ENCODE results near the gene SLCO1C1.
"Not testable (repeated sequence)": the region's sequence is repeated elsewhere in the genome, so short reads cannot be mapped to it uniquely, and the experiment has no call there.

The SLCO1C1 gene, protein sequence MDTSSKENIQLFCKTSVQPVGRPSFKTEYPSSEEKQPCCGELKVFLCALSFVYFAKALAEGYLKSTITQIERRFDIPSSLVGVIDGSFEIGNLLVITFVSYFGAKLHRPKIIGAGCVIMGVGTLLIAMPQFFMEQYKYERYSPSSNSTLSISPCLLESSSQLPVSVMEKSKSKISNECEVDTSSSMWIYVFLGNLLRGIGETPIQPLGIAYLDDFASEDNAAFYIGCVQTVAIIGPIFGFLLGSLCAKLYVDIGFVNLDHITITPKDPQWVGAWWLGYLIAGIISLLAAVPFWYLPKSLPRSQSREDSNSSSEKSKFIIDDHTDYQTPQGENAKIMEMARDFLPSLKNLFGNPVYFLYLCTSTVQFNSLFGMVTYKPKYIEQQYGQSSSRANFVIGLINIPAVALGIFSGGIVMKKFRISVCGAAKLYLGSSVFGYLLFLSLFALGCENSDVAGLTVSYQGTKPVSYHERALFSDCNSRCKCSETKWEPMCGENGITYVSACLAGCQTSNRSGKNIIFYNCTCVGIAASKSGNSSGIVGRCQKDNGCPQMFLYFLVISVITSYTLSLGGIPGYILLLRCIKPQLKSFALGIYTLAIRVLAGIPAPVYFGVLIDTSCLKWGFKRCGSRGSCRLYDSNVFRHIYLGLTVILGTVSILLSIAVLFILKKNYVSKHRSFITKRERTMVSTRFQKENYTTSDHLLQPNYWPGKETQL

DNA sequence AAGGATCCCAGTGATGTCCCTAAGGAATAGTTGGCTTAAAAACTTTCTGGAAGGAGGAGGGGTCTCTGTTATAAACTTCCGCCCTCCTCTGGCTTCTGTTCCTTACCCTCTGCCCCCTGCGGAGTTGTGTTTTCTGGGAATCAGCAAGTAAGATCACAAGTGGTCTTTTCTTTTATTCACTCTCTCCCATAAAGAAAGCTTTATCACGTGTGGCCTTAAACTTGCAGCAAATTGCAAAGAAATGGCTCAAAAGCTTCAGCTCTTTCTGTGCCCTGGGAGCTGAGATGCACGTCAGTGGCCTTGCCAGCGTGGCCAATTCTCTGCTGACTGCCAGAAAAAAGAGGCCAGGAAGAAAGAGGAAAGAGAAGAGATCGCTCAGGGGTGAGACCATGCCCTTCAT, at the start of gene SLCO1C1:
Gene SLCO1C1 (plus strand): TSS at position 101 of the 400 bp plus-strand sequence. CDS start 4,245 bp downstream, outside the sequence.
- DNase-seq = no peak

DNA sequence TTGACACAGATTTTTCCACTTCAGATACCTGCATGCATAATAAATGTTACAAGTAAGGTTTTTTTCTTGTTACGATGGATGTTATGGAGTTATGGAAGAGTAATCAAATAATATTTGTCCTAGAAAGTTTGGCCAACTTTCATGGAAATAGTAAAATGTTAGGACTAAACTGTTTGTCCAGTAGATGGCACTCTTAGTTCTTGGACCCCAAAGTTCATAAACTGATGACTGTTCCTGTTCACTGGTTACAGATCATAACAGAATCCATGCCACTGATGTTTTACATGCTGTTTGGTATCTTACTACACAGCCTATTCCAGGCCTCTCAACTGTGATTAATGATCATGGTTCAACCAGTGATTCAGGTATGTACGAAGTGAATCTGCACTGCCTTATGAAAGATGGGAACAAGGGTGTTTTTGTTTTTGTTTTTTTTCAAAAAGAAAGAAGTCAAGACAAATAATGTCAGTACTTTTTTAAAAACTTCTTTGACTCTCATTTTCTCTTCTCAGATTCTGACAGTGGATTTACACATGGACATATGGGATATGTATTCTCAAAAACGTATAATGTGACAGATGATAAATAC, 48.8 kb upstream of the SLCO1C1 start:
- no peak for DNase-seq

DNA sequence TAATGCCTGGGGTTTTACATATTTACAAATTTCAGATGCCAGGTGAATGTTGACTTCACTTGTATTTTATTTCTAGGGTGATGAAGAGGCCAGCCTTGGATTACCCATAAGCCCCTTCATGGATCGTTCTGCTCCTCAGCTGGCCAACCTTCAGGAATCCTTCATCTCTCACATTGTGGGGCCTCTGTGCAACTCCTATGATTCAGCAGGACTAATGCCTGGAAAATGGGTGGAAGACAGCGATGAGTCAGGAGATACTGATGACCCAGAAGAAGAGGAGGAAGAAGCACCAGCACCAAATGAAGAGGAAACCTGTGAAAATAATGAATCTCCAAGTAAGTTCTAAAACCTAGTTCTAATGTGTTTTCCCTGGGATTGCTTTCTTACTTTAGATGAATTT, 41.3 kb upstream of the SLCO1C1 start:
- no peak for DNase-seq

DNA sequence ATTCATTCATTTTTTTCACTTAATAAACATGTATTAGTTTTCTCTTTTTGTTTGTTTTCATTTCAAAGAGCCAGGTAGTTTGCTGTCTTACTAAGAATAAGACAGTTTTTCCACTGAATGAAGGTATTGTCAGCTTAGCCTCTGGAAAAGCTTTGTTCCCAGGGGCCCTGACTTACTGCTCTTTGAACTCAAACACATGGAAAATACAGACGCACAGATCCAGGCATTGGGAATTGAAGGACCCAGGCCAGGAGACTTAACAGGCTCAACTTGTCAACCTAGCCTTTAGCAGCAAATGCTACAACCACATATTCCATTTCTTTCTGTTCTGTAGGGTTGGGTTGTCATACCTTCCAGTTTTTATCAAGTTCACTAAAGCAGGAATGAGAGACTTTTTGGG, 38.5 kb upstream of the SLCO1C1 start:
- DNase-seq = no peak

DNA sequence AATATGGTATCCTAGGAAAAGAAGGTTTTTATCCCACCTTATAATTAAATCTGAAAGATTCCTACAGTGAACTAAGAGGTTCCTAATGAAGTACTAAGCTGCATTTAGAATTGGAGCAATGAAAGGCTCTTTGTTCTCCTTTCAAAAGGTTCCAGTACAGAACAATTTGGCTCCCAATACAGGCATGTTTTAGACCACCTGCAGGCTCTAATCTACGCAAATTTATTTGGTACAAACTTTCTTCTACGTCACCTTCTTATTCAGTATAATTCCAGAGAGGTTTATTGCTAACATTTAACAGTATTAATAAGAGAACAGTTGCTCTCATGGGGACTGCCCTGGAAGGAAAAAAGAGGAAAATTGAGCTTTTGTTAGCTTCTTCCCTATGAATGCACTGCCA, 37.6 kb upstream of the SLCO1C1 start:
- no peak for DNase-seq

DNA sequence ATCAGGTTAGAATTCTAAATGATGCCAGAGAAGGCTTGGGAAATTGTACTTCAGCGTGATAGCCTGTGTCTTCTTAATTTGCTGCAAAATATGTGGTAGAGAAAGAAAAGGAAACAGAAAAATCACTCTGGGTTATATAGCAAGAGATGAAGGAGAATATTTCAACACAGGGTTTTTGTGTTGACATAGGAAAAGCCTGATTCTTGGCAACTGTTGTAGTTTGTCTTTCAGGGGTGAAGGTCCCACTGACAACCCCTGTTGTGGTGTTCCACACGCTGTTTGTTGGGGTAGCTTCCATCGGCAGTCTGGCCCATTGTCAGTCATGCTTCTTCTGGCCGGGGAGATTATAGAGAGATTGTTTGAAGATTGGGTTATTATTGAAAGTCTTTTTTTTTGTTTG, 13.8 kb upstream of the SLCO1C1 start:
- DNase-seq = no peak

DNA sequence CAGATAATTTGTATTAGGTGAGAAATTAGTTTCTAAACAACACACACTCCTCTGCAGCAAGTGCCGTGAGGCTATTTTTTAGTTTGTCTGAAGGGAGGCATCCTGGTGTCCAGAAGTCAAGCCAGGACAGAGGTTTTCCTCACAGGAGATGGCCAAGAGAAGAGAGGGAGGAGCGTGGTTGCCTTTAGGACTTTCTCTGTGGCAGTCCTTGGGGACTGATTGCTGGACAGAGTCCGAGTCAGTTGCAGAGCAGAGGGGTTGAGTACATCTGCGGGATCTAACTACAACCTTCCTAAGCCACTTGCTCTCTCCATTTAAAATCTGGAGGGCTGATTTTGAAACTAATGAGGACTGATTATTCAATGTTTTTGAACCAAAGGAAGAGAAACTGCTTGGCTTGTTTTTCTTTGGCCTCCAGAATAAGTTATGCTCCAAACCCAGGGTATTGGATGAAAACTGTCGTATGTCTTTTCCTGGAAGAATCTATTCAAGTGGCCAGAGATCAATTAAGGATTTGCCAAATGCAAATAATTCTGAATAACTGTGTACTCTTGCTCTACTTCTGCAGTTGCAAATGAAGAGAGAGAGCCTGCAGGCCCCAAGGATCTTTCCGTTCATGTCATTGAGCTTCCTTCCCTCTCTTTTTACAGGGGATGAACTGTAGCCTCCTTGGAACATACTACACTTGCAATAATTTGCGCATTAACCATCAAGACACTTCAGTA, 1.2 kb downstream of the SLCO1C1 start:
- DNase-seq = no peak

DNA sequence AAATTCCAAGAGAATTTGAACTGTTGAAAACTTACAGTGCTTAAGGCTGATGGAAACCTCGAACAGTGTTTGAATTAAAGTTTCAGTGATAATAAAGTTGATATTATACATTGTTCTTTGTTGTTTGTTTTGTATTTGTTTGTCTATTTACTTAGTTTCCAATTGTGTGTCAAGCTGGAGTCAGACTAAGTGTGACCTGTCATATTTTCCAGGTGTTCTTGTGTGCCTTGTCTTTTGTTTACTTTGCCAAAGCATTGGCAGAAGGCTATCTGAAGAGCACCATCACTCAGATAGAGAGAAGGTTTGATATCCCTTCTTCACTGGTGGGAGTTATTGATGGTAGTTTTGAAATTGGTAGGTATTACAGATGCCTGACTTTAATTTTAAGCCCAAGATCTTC, 6.0 kb downstream of the SLCO1C1 start:
- no peak for DNase-seq

DNA sequence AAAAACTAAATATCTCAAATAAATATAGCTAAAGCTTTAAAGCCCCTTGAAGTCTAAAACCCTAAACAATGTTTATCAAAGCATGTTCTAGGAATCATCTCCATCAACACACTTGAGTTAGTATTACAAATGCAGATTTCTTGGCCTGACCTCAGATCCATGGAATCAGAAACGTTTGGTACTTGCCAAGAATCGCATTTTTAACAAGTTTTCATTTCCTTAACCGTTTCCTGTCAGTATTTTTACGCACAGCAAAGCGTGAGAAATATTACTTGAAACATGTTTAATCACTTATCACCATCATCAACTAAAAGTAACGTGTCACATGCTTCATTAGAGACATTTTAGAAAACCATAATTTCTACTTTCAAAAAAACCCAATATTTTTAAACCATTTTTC, 9.7 kb downstream of the SLCO1C1 start:
- DNase-seq = no peak

DNA sequence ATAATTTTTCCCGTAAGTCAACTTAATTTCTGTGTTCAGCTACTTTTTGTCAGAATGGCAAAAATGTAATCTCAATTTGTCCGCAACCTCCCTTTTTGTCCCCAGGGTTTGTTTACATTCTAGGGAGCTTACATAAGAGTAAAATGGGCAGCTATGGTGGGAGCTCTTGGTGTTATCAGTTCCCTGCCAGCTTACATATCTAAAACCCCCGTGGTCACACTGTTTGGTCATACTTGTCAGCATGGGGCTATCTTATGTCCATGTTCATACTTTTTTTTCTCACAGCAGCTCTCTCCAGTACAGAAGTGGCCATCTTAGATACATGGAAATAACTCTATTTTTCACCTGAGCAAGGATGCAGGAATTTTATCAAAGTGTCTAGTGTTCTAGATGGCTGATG, 16.7 kb downstream of the SLCO1C1 start:
- no peak for DNase-seq

DNA sequence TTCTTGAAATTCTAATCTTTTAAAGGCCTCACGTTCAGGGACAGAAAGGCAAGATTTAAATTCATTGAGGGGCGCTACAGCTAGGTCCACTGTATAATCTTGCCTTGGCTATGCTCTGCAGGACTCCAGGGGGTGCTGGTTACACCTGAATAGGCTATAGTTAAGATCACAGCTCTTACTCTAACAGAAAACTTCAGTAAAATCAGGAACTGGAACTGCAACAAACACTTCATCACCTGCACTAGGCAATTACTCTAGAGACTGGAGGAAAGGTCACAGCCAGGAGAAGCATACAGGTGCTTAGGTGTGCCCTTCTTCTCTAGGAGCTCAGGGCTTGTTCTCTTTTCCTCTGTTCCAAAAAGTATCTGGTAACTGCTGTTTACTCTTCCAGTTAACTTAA, 20.9 kb downstream of the SLCO1C1 start:
- no peak for DNase-seq

DNA sequence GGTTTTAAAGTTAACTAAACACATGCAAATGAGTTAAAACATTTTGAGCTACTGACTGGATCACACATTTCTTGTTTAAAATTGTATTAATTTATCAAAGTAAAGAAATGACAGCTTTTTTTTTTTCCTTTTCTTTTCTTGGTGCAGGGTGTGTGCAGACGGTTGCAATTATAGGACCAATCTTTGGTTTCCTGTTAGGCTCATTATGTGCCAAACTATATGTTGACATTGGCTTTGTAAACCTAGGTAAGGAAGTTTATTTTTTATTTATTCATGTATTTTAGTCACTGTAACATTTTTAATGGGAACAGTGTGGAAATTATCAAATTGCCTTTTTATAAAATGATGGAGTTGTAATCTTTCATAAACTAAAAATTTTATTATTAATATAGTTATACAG, 21.9 kb downstream of the SLCO1C1 start:
- no peak for DNase-seq

DNA sequence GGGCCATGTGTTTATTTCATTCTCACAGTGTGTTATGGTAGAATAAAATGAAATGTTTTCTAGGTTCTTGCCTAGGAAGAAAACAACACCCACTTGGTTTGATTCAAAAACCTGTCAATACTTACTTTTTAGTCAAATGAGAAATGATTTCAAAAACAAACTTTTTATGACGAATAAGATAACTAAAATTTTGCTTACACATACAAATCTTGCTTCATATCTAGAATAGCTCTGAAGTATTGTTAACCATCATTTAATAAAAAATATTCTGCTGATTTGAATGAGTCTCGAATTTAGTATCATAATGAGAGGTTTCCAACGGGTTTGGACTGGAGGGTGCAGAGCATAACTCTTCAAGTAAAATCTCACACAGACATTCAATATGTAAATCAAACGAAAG, 23.2 kb downstream of the SLCO1C1 start:
- no peak for DNase-seq

DNA sequence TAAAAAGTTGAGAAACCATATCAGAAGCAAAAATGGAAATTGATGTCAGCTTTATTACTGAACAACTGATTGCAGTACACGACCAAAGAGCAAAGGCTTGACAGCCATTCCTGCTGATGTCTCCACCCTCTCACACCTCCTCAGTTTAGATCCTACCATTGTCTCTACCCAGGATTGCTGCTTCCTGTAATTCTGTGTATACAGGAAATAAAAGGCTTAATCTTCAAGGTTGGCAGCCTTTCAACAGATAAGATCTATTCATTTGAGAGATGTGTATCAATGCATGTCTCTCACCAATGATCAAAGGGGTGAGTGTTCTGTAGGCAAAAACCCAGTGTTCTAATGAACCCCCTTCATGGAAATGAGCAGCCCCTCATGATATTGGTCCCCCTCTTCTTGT, 27.0 kb downstream of the SLCO1C1 start:
- no peak for DNase-seq

DNA sequence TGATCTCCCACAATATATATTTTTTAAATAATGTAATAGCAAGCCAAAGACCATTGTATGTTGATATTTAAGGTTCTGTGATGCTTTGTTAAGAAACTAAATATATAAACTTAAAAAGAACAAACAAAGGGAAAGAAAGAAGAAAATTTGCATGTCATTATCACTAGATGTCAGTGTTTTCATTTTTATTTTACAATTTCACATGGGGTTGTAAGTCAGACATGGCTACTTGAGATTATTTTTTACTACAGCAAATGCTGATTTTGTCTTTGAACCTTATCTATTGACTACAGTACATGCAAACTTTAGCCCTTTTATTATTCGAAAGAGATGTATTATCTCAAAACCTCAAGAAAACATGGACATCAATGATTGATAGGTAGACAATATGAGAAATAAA, 36.1 kb downstream of the SLCO1C1 start:
- no peak for DNase-seq

DNA sequence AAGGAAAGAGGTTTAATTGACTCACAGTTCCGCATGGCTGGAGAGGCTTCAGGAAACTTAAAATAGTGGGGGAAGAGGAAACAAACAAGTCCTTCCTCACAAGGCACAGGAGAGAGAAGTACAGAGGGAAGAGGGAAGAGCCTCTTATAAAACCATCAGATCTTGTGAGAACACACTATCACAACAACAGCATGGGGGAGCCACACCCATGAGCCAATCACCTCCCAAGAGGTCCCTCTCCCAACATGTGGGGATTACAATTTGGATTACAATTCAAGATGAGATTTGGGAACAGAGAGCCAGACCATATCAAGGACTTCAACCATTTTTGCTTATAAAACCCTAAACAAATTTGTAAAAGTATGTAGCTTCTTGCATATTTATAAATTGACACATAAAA, 45.8 kb downstream of the SLCO1C1 start:
- DNase-seq = no peak

DNA sequence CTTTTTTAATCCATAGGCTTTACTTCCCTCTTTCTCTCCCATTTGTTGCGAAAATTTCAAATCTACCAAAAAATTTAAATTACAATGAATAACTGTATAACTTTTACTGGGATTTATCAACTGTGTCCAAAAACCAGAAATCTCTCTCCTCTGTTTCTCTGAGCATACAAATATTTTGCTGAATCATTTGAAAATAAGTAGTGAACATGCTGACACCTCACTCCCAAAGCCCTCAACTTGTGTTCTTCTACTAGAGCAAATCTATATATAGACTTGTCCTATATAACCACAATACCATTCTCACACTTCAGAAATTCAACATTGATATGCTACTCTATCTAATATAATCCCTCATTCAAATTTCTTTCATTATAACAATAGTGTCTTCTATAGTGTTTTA, 53.1 kb downstream of the SLCO1C1 start:
- no peak for DNase-seq

DNA sequence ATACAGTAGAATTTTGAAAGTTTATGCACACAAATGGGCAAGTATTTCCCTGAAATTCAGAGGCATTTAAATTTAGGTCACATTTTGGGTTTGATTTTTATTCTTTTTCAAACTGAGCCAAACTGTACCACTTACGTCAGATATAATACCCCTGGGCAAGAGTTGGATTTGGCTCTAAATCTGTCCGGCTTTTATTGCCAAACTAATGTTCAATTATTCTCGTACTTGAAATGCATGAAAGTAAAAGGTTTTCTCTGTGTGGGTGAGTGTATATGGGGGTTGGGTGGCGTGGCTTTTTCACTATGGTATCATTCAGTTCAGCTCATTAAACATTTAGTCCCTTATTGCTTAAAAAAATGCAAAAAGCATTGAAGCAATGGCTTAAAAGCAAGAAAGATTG, 55.9 kb downstream of the SLCO1C1 start:
- no peak for DNase-seq

DNA sequence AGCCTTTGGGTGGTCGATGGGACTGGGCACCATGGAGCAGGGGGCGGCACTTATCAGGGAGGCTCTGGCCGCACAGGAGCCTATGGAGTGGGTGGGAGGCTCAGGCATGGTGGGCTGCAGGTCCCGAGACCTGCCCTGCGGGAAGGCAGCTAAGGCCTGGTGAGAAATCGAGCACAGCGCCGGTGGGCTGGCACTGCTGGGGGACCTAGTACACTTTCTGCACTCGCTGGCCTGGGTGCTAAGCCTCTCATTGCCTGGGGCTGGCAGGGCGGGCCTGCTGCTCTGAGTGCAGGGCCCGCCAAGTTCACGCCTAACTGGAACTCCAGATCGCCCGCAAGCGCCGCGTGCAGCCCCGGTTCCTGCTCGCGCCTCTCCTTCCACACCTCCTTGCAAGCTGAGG, 82.3 kb downstream of the SLCO1C1 start:
- DNase-seq = no peak

DNA sequence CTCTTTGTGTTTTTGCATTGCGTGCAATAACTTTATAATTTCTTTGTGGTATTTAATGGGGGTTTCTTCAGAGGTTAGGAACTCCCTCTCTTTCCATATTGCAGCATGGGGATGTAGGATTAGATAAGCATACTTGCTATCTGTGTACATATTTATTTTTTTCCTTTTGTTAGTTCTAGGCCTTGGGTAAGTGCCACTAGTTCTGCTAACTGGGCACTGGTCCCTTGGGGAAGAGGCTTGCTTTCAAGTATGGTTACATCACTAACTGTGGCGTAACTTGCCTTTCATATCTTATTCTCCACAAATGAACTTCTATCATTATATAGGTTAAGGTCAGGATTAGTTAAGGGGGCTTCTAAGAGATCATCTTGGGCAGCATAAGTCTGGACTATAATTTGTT, 83.8 kb downstream of the SLCO1C1 start:
- DNase-seq = no peak

DNA sequence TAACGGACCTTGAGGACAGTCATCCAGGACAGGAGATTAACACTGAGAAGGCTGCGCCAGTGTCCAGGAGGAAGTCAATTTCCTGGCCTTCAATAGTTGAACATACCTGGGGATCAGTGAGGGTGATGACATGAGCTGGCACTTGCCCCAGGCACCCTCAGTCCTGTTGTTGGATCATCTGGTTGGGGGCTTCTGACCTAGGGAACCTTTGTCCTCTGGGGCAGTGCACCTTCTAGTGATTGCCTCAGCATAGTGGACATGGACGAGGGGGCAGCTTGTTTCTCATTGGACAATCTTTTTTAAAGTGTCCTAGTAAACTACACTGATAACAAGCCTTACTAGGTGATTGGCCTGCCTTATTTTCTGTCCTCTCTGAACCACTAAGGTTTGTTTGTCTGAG, 84.8 kb downstream of the SLCO1C1 start:
- DNase-seq = not testable (repeated sequence)

DNA sequence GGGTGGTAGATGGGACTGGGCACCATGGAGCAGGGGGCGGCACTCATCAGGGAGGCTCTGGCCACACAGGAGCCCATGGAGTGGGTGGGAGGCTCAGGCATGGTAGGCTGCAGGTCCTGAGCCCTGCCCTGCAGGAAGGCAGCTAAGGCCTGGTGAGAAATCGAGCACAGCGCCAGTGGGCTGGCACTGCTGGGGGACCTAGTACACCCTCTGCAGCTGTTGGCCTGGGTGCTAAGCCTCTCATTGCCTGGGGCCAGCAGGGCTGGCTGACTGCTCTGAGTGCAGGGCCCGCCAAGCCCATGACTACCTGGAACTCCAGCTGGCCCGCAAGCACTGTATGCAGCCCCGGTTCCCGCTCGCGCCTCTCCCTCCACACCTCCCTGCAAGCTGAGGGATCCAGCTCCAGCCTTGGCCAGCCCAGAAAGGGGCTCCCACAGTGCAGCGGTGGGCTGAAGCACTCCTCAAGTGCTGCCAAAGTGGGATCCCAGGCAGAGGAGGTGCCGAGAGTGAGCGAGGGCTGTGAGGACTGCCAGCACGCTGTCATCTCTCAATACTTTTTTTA, 88.7 kb downstream of the SLCO1C1 start:
- not testable (repeated sequence) for DNase-seq

DNA sequence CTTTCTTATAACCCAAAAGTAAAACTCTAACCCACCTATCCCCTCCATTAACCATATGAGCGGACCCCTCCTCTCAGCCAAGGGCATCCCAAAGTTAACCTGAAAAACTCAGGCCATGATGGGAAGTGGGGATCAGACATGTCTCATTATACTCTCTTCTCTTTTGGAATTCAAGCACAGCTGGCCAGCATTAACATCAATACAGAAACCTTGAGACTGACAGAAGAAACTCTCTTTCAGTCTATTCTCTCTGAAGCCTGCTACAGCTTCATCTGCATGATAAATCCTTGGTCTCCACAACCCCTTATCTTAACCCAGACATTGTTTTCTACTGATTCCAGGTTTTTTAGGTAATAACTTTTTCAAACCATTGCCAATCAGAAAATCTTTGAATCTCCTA, 97.8 kb downstream of the SLCO1C1 start:
- no peak for DNase-seq

Data from NCI-H2227 treated with DMSO at 0.1 percent for 48 hours (cell line).